GM23338 (cell line): ENCODE results near the gene MRPS14. TPM values are rescaled to one million over a fixed set of nuclear protein-coding genes. Genes with fewer than 3 reads are reported as not detected.

Source experiments
- ATAC-seq: fragments of 200-7000 bp; cut with Tn5 transposase; 3 replicates; pipeline ENCODE4 v1.9.1; 2020
- DNase-seq: peaks from one replicate; pipeline ENCODE4 v3.0.0-alpha.2; 2015; ENCODE audit warnings: low spot score
- H2AFZ ChIP-seq: fragments of 200-600 bp; sonication (generic); 2 replicates; pipeline ENCODE4 v1.8.0; 2016; ENCODE audit warnings: antibody characterized with exemption, mild to moderate bottlenecking, moderate library complexity
- H3F3A ChIP-seq: fragments of 200-600 bp; sonication (generic); replicated peaks from 2 replicates; pipeline ENCODE4 v1.8.0; 2017; ENCODE audit warnings: antibody characterized with exemption, mixed run types, low read depth
- H3K27ac ChIP-seq: fragments of 200-600 bp; sonication (generic); 2 replicates; pipeline ENCODE4 v1.6.1; 2016; ENCODE audit warnings: low read depth
- H3K27me3 ChIP-seq: fragments of 200-600 bp; sonication (generic); 2 replicates; pipeline ENCODE4 v1.8.0; 2016; ENCODE audit warnings: mild to moderate bottlenecking, mixed run types, moderate library complexity; ENCODE audit not compliant: insufficient read depth
- H3K36me3 ChIP-seq: fragments of 200-600 bp; sonication (generic); 2 replicates; pipeline ENCODE4 v1.8.0; 2016; ENCODE audit warnings: mild to moderate bottlenecking; ENCODE audit not compliant: insufficient read depth
- H3K4me1 ChIP-seq: fragments of 200-600 bp; sonication (generic); 2 replicates; pipeline ENCODE4 v1.8.0; 2016; ENCODE audit warnings: mild to moderate bottlenecking, moderate library complexity; ENCODE audit not compliant: insufficient read depth
- H3K4me2 ChIP-seq: fragments of 200-600 bp; sonication (generic); 2 replicates; pipeline ENCODE4 v1.7.1; 2017; ENCODE audit warnings: mixed run types
- H3K4me3 ChIP-seq: fragments of 200-600 bp; sonication (generic); 2 replicates; pipeline ENCODE4 v1.6.1; 2016; ENCODE audit warnings: mixed run types
- H3K79me2 ChIP-seq: fragments of 200-600 bp; sonication (generic); replicated peaks from 2 replicates; pipeline ENCODE4 v1.8.0; 2017; ENCODE audit warnings: mild to moderate bottlenecking; ENCODE audit not compliant: insufficient read depth
- H3K9me2 ChIP-seq: fragments of 200-600 bp; sonication (generic); 2 replicates; pipeline ENCODE4 v1.8.0; 2017; ENCODE audit not compliant: insufficient read depth
- H4K20me1 ChIP-seq: fragments of 200-600 bp; sonication (generic); replicated peaks from 2 replicates; pipeline ENCODE4 v1.8.0; 2017; ENCODE audit warnings: mild to moderate bottlenecking; ENCODE audit not compliant: insufficient read depth
- H3K27ac Mint-ChIP-seq: 2 replicates; pipeline ENCODE4 v1.8.0; 2020; ENCODE audit warnings: inconsistent platforms, mild to moderate bottlenecking, moderate library complexity, mixed read lengths
- H3K27me3 Mint-ChIP-seq: 3 replicates; pipeline ENCODE4 v1.8.0; 2022; ENCODE audit warnings: low read depth, mild to moderate bottlenecking, moderate library complexity, mixed read lengths, inconsistent platforms; ENCODE audit not compliant: insufficient read depth, poor library complexity
- H3K36me3 Mint-ChIP-seq: 3 replicates; pipeline ENCODE4 v1.8.0; 2021; ENCODE audit warnings: low read depth, mild to moderate bottlenecking, inconsistent platforms, moderate library complexity, mixed read lengths
- H3K4me1 Mint-ChIP-seq: 3 replicates; pipeline ENCODE4 v1.8.0; 2020; ENCODE audit warnings: mild to moderate bottlenecking, inconsistent platforms, mixed read lengths
- H3K4me3 Mint-ChIP-seq: 3 replicates; pipeline ENCODE4 v1.8.0; 2021; ENCODE audit warnings: moderate library complexity, mild to moderate bottlenecking, inconsistent platforms, mixed read lengths
- H3K9me3 Mint-ChIP-seq: 3 replicates; pipeline ENCODE4 v1.8.0; 2020; ENCODE audit warnings: moderate library complexity, mild to moderate bottlenecking, inconsistent platforms, mixed read lengths
- CREB1 ChIP-seq: fragments of 250-450 bp; sonication (Bioruptor Pico); IDR thresholded peaks from 2 replicates; pipeline ENCODE4 v1.5.0; 2020; ENCODE audit warnings: low read depth, mild to moderate bottlenecking, moderate library complexity
- CTCF ChIP-seq, 2 experiments: fragments of 200-600 bp in 1 of 2; sonication (generic) in 1 of 2; conservative IDR thresholded peaks; 2 replicates each; pipeline versions ENCODE4 v1.5.1 to v1.6.1; 2016 to 2017; ENCODE audit warnings: antibody characterized with exemption in 2 of 2, low read depth in 2 of 2, mild to moderate bottlenecking in 2 of 2, moderate library complexity in 1 of 2
- ETS1 ChIP-seq: IDR thresholded peaks from 2 replicates; pipeline ENCODE4 v1.6.1; 2016; ENCODE audit warnings: antibody characterized with exemption
- EZH2 ChIP-seq: fragments of 200-600 bp; sonication (generic); IDR thresholded peaks from one replicate; pipeline ENCODE4 v1.8.0; 2017; ENCODE audit warnings: antibody characterized with exemption, mild to moderate bottlenecking, low read depth; ENCODE audit not compliant: unreplicated experiment
- EZH2phosphoT487 ChIP-seq: fragments of 200-600 bp; sonication (generic); IDR thresholded peaks from one replicate; pipeline ENCODE4 v1.8.1; 2018; ENCODE audit warnings: antibody characterized with exemption; ENCODE audit not compliant: unreplicated experiment
- JUNB ChIP-seq: IDR thresholded peaks from one replicate; pipeline ENCODE4 v1.6.1; 2016; ENCODE audit warnings: antibody characterized with exemption; ENCODE audit not compliant: unreplicated experiment
- NANOG ChIP-seq: IDR thresholded peaks from 2 replicates; pipeline ENCODE4 v1.6.1; 2016; ENCODE audit warnings: antibody characterized with exemption, borderline replicate concordance
- POLR2AphosphoS5 ChIP-seq: IDR thresholded peaks from 2 replicates; pipeline ENCODE4 v1.6.1; 2016; ENCODE audit warnings: antibody characterized with exemption, low read depth
- REST ChIP-seq: IDR thresholded peaks from one replicate; pipeline ENCODE4 v1.6.1; 2018; ENCODE audit warnings: antibody characterized with exemption; ENCODE audit not compliant: unreplicated experiment
- STAT1 ChIP-seq: IDR thresholded peaks from one replicate; pipeline ENCODE4 v1.6.1; 2016; ENCODE audit warnings: antibody characterized with exemption; ENCODE audit not compliant: unreplicated experiment
- ZNF114 ChIP-seq: fragments of 250-450 bp; sonication (Bioruptor Pico); IDR thresholded peaks from 2 replicates; pipeline ENCODE4 v1.5.0; 2020; ENCODE audit warnings: mild to moderate bottlenecking, moderate library complexity
- ZNF331 ChIP-seq: fragments of 250-450 bp; sonication (Bioruptor Pico); IDR thresholded peaks from 2 replicates; pipeline ENCODE4 v1.5.0; 2020; ENCODE audit warnings: low read depth, mild to moderate bottlenecking, moderate library complexity
- ZNF462 ChIP-seq: fragments of 250-450 bp; sonication (Bioruptor Pico); IDR thresholded peaks from 2 replicates; pipeline ENCODE4 v1.5.0; 2020; ENCODE audit warnings: mild to moderate bottlenecking, moderate library complexity
- polyA plus RNA-seq: library from polyadenylated mRNA; unstranded; fragments of >200 nt; fragmentation: Nextera tagmentation; extraction: Ambion mirVana; gene quantifications from 2 replicates; pipeline ENCODE4 v1.2.1, GENCODE V29; 2016
- total RNA-seq: library from RNA; depleted of rRNA; stranded (reverse); fragments of >200 nt; shearing (Covaris generic); gene quantifications from 2 replicates; pipeline ENCODE4 v1.2.3, GENCODE V29; 2014

The MRPS14 gene
- total and polyA plus RNA-seq, 2 experiments from 2014 or later = 18.5 to 75.7 TPM

GRCh38 chr1:174964972-174965361 lies 58.3 kb downstream of the MRPS14 start:
- no peak overlapping the region for H3K4me3 ChIP-seq
- DNase-seq = no peak
- H3K4me1 Mint-ChIP-seq = peaks cover 25% of the 10 kb centered on the region
- H3K4me3 Mint-ChIP-seq = no peak overlapping the region
- no peak for ATAC-seq
- H3K27ac Mint-ChIP-seq = peak overlapping the region; percentile 90; the same call in 1 of the 2 replicates
- H3K27me3 ChIP-seq = no peaks in the 10 kb centered on the region
- peaks cover 11% of the 10 kb centered on the region; the same call in 1 of the 2 replicates for H3K4me1 ChIP-seq
- no peak overlapping the region for H2AFZ ChIP-seq
- H3F3A ChIP-seq = no peaks in the 10 kb centered on the region
- H3K4me2 ChIP-seq = no peak overlapping the region
- H3K9me2 ChIP-seq = no peaks in the 10 kb centered on the region
- H3K36me3 ChIP-seq = peaks cover 16% of the 10 kb centered on the region; the same call in 1 of the 2 replicates
- peaks cover 33% of the 10 kb centered on the region for H3K36me3 Mint-ChIP-seq
- H3K79me2 ChIP-seq = 0 out of 2 replicates have a peak, but pooled peaks cover 9% of the 10 kb centered on the region
- H3K27me3 Mint-ChIP-seq = peaks cover 4% of the 10 kb centered on the region
- peaks cover 11% of the 10 kb centered on the region for H4K20me1 ChIP-seq
- peak overlapping the region; percentile 72 for H3K27ac ChIP-seq
- no peaks in the 10 kb centered on the region for H3K9me3 Mint-ChIP-seq
- TF ChIP-seq ZNF462 (CRISPR knock-in tag) (no peak), EZH2 (no peak), ZNF114 (no peak), POLR2AphosphoS5 (no peak), NANOG (no peak), CTCF (conservative IDR thresholded peaks at IDR 0.05; ENCODE audit: low read depth in 2 of 2) (no peak), CREB1 (CRISPR knock-in tag) (no peak), STAT1 (no peak), REST (no peak), JUNB (no peak), ZNF331 (CRISPR knock-in tag) (no peak), ETS1 (no peak), EZH2phosphoT487 (no peak)
